Measurements from ENCODE around the gene FKBP3. TPM values are rescaled to one million over a fixed set of nuclear protein-coding genes. Genes with fewer than 3 reads are reported as not detected.

Gene FKBP3
- total RNA-seq, 1 donor from 2014 or later: 50.2 TPM

DNA sequence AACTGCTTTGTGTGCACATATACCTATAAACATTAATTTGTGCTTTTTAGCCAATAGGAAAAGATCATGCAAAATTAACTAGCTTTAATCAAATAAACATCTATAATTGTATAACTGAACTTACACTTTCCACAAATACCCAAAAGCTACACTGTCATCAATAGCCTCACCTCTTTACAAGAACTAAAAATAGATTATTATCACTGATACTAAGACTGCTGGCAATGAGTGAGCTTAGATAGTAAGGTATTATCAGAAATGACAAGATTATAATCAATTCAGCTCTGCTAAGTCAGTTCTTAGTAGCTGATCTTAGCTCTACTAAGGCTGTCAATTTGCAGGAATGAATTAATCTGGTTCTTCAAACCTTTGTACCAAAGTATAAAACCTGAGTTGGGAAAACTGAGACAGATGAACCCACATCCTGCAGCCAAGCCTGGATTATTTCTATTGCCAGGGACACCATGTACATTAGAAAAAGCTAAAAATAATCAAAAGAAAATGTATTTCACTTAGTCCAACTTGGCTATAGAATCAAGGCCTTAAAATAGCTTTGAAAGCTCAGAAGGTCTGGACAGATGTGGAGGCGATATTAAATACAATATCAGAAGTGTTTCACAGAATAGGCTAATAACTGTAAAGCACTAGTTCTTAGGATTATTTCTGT is 5.2 kb downstream of the FKBP3 start:
- no peak overlapping the region for H3K4me3 Mint-ChIP-seq (ENCODE audit: unreplicated experiment)
- peaks cover 18% of the 10 kb centered on the region for H3K36me3 Mint-ChIP-seq (ENCODE audit: unreplicated experiment)
- no peak for DNase-seq (ENCODE audit: extremely low spot score, unreplicated experiment)
- TF ChIP-seq, protein P1, sequence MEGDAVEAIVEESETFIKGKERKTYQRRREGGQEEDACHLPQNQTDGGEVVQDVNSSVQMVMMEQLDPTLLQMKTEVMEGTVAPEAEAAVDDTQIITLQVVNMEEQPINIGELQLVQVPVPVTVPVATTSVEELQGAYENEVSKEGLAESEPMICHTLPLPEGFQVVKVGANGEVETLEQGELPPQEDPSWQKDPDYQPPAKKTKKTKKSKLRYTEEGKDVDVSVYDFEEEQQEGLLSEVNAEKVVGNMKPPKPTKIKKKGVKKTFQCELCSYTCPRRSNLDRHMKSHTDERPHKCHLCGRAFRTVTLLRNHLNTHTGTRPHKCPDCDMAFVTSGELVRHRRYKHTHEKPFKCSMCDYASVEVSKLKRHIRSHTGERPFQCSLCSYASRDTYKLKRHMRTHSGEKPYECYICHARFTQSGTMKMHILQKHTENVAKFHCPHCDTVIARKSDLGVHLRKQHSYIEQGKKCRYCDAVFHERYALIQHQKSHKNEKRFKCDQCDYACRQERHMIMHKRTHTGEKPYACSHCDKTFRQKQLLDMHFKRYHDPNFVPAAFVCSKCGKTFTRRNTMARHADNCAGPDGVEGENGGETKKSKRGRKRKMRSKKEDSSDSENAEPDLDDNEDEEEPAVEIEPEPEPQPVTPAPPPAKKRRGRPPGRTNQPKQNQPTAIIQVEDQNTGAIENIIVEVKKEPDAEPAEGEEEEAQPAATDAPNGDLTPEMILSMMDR (IDR thresholded peaks at IDR 0.05): no peak
- H3K27ac Mint-ChIP-seq (ENCODE audit: unreplicated experiment): no peak overlapping the region
- no peaks in the 10 kb centered on the region for H3K9me3 Mint-ChIP-seq (ENCODE audit: unreplicated experiment)
- H3K27me3 Mint-ChIP-seq (ENCODE audit: unreplicated experiment): no peaks in the 10 kb centered on the region
- peaks cover 19% of the 10 kb centered on the region for H3K4me1 Mint-ChIP-seq (ENCODE audit: unreplicated experiment)

DNA sequence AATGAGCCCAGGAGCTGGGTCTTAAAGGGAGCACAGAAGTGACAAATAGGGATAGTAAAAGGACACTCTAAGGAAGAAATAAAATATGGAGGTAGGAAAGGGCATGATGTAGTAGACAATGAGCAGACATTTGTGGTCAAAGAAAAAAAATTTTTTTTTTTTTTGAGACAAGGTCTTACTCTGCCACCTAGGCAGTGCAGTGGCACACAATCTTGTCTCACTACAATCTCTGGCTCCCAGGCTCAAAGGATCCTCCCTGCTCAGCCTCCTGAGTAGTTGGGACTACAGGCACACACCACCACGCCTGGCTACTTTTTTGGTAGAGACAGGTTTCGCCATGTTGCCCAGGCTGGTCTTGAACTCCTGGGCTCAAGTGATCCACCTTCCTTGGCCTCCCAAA is 8.5 kb downstream of the FKBP3 start:
- TF ChIP-seq, protein P1 (IDR thresholded peaks at IDR 0.05): no peak
- no peaks in the 10 kb centered on the region for H3K27me3 Mint-ChIP-seq (ENCODE audit: unreplicated experiment)
- no peak overlapping the region for H3K27ac Mint-ChIP-seq (ENCODE audit: unreplicated experiment)
- no peaks in the 10 kb centered on the region for H3K9me3 Mint-ChIP-seq (ENCODE audit: unreplicated experiment)
- no peak for DNase-seq (ENCODE audit: extremely low spot score, unreplicated experiment)
- peaks cover 2% of the 10 kb centered on the region for H3K4me1 Mint-ChIP-seq (ENCODE audit: unreplicated experiment)
- no peak overlapping the region for H3K4me3 Mint-ChIP-seq (ENCODE audit: unreplicated experiment)
- H3K36me3 Mint-ChIP-seq (ENCODE audit: unreplicated experiment): peaks cover 33% of the 10 kb centered on the region

DNA sequence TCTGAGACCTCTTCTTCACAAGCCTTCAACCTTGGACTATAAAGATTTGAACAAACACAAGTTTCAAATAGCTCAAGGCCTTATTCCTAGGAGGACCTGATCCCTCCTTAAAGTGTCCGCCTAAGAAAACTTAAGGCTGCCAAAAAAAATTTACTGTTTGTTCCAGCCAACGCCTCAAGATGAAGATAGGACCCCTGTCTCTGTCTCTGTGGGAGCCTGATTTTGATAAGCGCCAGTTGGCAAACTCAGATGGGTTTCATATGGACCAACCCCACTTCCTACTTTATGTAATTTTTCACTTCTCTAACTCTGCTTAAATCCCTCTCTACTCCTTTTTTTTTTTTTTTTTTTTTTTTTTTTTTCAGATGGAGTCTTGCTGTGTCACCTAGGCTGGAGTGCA is 11.0 kb downstream of the FKBP3 start:
- H3K36me3 Mint-ChIP-seq (ENCODE audit: unreplicated experiment): peaks cover 43% of the 10 kb centered on the region

DNA sequence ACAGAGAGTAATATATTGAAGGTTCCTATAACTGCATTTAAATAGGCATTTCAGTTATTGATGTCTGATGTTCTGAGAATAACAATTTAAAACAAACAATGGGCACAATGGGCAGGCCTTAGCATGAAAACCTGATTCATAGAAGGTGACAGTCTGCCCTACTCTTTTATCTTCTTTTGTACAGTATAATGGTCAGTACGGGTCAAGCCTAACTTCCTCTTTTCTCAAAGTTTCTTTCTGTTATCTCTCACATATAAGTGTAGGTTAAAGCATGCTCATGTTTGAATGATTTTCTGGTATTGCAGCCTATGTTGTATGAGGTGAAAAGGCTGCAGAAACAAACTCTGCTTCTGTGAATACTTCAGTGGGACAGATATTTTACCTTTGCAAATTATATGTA is 14.2 kb downstream of the FKBP3 start:
- no peak for DNase-seq (ENCODE audit: extremely low spot score, unreplicated experiment)
- H3K27ac Mint-ChIP-seq (ENCODE audit: unreplicated experiment): no peak overlapping the region
- TF ChIP-seq, protein P1 (IDR thresholded peaks at IDR 0.05): no peak

More for the DNA sequence above, 11.0 kb downstream of the FKBP3 start:
- H3K27me3 Mint-ChIP-seq (ENCODE audit: unreplicated experiment): no peaks in the 10 kb centered on the region
- no peak overlapping the region for H3K27ac Mint-ChIP-seq (ENCODE audit: unreplicated experiment)
- no peak for DNase-seq (ENCODE audit: extremely low spot score, unreplicated experiment)
- H3K4me1 Mint-ChIP-seq (ENCODE audit: unreplicated experiment): no peaks in the 10 kb centered on the region
- H3K4me3 Mint-ChIP-seq (ENCODE audit: unreplicated experiment): no peak overlapping the region
- H3K9me3 Mint-ChIP-seq (ENCODE audit: unreplicated experiment): no peaks in the 10 kb centered on the region
- TF ChIP-seq, protein P1 (IDR thresholded peaks at IDR 0.05): no peak

DNA sequence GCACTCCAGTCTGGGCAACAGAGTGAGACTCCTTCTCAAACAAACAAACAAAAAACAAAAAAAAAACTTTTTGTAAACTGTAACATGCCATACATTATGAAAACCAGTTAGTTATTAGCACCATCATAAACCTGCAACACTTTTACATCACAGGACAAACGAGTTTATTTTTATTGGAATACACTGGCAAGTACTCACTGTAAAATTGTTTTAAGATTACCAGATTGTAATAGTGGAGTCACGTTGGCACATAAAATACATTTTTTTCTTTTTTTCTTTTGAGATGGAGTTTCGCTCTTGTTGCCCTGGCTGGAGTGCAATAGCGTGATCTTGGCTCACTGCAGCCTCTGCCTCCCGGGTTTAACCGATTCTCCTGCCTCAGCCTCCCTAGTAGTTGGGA is 15.7 kb downstream of the FKBP3 start:
- no peak for DNase-seq (ENCODE audit: extremely low spot score, unreplicated experiment)
- no peak overlapping the region for H3K4me3 Mint-ChIP-seq (ENCODE audit: unreplicated experiment)
- H3K9me3 Mint-ChIP-seq (ENCODE audit: unreplicated experiment): no peaks in the 10 kb centered on the region
- H3K27ac Mint-ChIP-seq (ENCODE audit: unreplicated experiment): no peak overlapping the region
- TF ChIP-seq, protein P1 (IDR thresholded peaks at IDR 0.05): no peak
- H3K27me3 Mint-ChIP-seq (ENCODE audit: unreplicated experiment): no peaks in the 10 kb centered on the region
- H3K36me3 Mint-ChIP-seq (ENCODE audit: unreplicated experiment): peaks cover 44% of the 10 kb centered on the region
- H3K4me1 Mint-ChIP-seq (ENCODE audit: unreplicated experiment): no peaks in the 10 kb centered on the region

More for the DNA sequence above, 14.2 kb downstream of the FKBP3 start:
- Mint-ChIP-seq H3K27me3 (ENCODE audit: unreplicated experiment) (no peaks in the 10 kb centered on the region), H3K4me3 (ENCODE audit: unreplicated experiment) (no peak overlapping the region), H3K36me3 (ENCODE audit: unreplicated experiment) (peaks cover 46% of the 10 kb centered on the region), H3K9me3 (ENCODE audit: unreplicated experiment) (no peaks in the 10 kb centered on the region), H3K4me1 (ENCODE audit: unreplicated experiment) (no peaks in the 10 kb centered on the region)

Data from osteocyte (in vitro differentiated cells).